T47D (cell line): Measurements from ENCODE around the gene CASKIN2.
A peak's percentile ranks its signal among the peaks of the same experiment; 100 is the strongest.
"Not testable (repeated sequence)": the region's sequence is repeated elsewhere in the genome, so short reads cannot be mapped to it uniquely, and the experiment has no call there.

Experiments
- DNase-seq, 2 experiments: peaks; one replicate each; pipeline versions ENCODE4 v3.0.0 to v3.0.0-alpha.2; 2011 to 2012; ENCODE audit warnings: low read depth in 1 of 2, low spot score in 1 of 2
- JUND ChIP-seq: IDR thresholded peaks from 2 replicates; pipeline ENCODE4 v1.6.1; 2012; ENCODE audit warnings: low read depth
- in situ Hi-C: cut with HindIII; loops from 2 replicates; pipeline ENCODE4 v1.10.0; 2016; ENCODE audit warnings: low sequenced_read_pairs, low pct_unique_long_range_greater_than_20kb

CASKIN2 gene

GRCh38 chr17:75521951-75522727 is 6.8 kb upstream of the CASKIN2 start:
- in situ Hi-C loops = no loop called here
- no peak for TF ChIP-seq JUND
- no peak for DNase-seq

GRCh38 chr17:75521290-75521689 is 6.0 kb upstream of the CASKIN2 start:
- TF ChIP-seq JUND = no peak
- in situ Hi-C loops = no loop called here
- DNase-seq = no peak

GRCh38 chr17:75520413-75520812 is 5.1 kb upstream of the CASKIN2 start:
- DNase-seq, in situ Hi-C loops: not testable (repeated sequence)

- TF ChIP-seq JUND = no peak
- in situ Hi-C loops = no loop called here
- DNase-seq = peak in 1 of 2 experiments; percentile 29
Observed at GRCh38 chr17:75518983-75519537, 3.7 kb upstream of the CASKIN2 start.

- TF ChIP-seq JUND = no peak
- no peak for DNase-seq
- in situ Hi-C loops = no loop called here
Observed at GRCh38 chr17:75518201-75518600, 2.9 kb upstream of the CASKIN2 start.

GRCh38 chr17:75517297-75517865 is 2.0 kb upstream of the CASKIN2 start:
- DNase-seq = peak; percentile 59 to 64
- in situ Hi-C loops = no loop called here
- TF ChIP-seq JUND = no peak

GRCh38 chr17:75516619-75517296 is 1.4 kb upstream of the CASKIN2 start:
- TF ChIP-seq JUND = no peak
- DNase-seq = peak; percentile 26 to 51
- in situ Hi-C loops = no loop called here

GRCh38 chr17:75516255-75516618 is 900 bp upstream of the CASKIN2 start, which contains the start of gene TSEN54:
Gene TSEN54 (plus strand): TSS chr17:75516528. CDS start chr17:75516561, 33 bp downstream.
- TF ChIP-seq JUND = no peak
- in situ Hi-C loops = no loop called here
- DNase-seq = peak; percentile 95 to 98

- in situ Hi-C loops = no loop called here
- TF ChIP-seq JUND = no peak
- DNase-seq = no peak
Observed at GRCh38 chr17:75514919-75515495, 330 bp downstream of the CASKIN2 start.

GRCh38 chr17:75514299-75514918 is 928 bp downstream of the CASKIN2 start:
- in situ Hi-C loops = no loop called here
- peak; percentile 51 to 53 for DNase-seq
- no peak for TF ChIP-seq JUND

- TF ChIP-seq JUND = no peak
- in situ Hi-C loops = no loop called here
- DNase-seq = no peak
Observed at GRCh38 chr17:75513641-75514000, 1.7 kb downstream of the CASKIN2 start.

GRCh38 chr17:75512926-75513640 is 2.3 kb downstream of the CASKIN2 start:
- no peak for DNase-seq
- in situ Hi-C loops = no loop called here
- no peak for TF ChIP-seq JUND
